ENCODE results near the gene THUMPD2.
"Not testable (repeated sequence)": the region's sequence is repeated elsewhere in the genome, so short reads cannot be mapped to it uniquely, and the experiment has no call there.

THUMPD2 gene

GRCh38 chr2:39778775-39779340, at the start of gene THUMPD2:
Gene THUMPD2 (minus strand): TSS chr2:39779258. CDS start chr2:39779239, 19 bp downstream.
- DNase-seq = no peak

- no peak for DNase-seq
Observed at GRCh38 chr2:39821871-39822270, 42.8 kb upstream of the THUMPD2 start.

- no peak for DNase-seq
Observed at GRCh38 chr2:39816845-39817244, 37.8 kb upstream of the THUMPD2 start.

GRCh38 chr2:39816428-39816827, 37.4 kb upstream of the THUMPD2 start:
- no peak for DNase-seq

GRCh38 chr2:39805936-39806608, 27.0 kb upstream of the THUMPD2 start:
- DNase-seq = no peak

GRCh38 chr2:39803839-39804238, 24.8 kb upstream of the THUMPD2 start:
- DNase-seq = no peak

GRCh38 chr2:39800752-39801151, 21.7 kb upstream of the THUMPD2 start:
- DNase-seq = no peak

GRCh38 chr2:39796134-39796533, 17.1 kb upstream of the THUMPD2 start:
- no peak for DNase-seq

- not testable (repeated sequence) for DNase-seq
Observed at GRCh38 chr2:39790216-39790818, 11.3 kb upstream of the THUMPD2 start.

- DNase-seq = no peak
Observed at GRCh38 chr2:39787950-39788349, 8.9 kb upstream of the THUMPD2 start.

- no peak for DNase-seq
Observed at GRCh38 chr2:39786761-39787522, 7.9 kb upstream of the THUMPD2 start.

- DNase-seq = no peak
Observed at GRCh38 chr2:39782591-39782990, 3.5 kb upstream of the THUMPD2 start.

- DNase-seq = no peak
Observed at GRCh38 chr2:39781697-39782096, 2.6 kb upstream of the THUMPD2 start.

GRCh38 chr2:39780825-39781600, 2.0 kb upstream of the THUMPD2 start:
- no peak for DNase-seq

- no peak for DNase-seq
Observed at GRCh38 chr2:39779927-39780326, 869 bp upstream of the THUMPD2 start.

- DNase-seq = no peak
Observed at GRCh38 chr2:39779341-39779851, 338 bp upstream of the THUMPD2 start.

- no peak for DNase-seq
Observed at GRCh38 chr2:39778233-39778632, 825 bp downstream of the THUMPD2 start.

- no peak for DNase-seq
Observed at GRCh38 chr2:39772812-39773152, 6.3 kb downstream of the THUMPD2 start.

- DNase-seq = no peak
Observed at GRCh38 chr2:39772086-39772811, 6.8 kb downstream of the THUMPD2 start.

GRCh38 chr2:39762448-39762847, 16.6 kb downstream of the THUMPD2 start:
- no peak for DNase-seq

GRCh38 chr2:39757156-39757555, 21.9 kb downstream of the THUMPD2 start:
- DNase-seq = no peak

GRCh38 chr2:39755466-39755865, 23.6 kb downstream of the THUMPD2 start:
- no peak for DNase-seq

All from NCI-H187 treated with DMSO at 0.1 percent for 48 hours (cell line).